Measurements from ENCODE around the gene LCA5L. TPM values are rescaled to one million over a fixed set of nuclear protein-coding genes. Genes with fewer than 3 reads are reported as not detected.

Gene LCA5L
- total and polyA plus RNA-seq, 2 of the 13 experiments (the other 11 are each of a cell fraction or from before 2014, with no cell fraction given) = 0.13 to 0.55 TPM

- TF ChIP-seq ZNF414 (CRISPR knock-in tag; IDR thresholded peaks at IDR 0.05) (peak; percentile 54), PBX3 (CRISPR knock-in tag; IDR thresholded peaks at IDR 0.05; ENCODE audit: borderline replicate concordance) (0 out of 2 replicates have a peak, but pooled peaks have one; percentile 41), JDP2 (CRISPR knock-in tag; IDR thresholded peaks at IDR 0.05; ENCODE audit: borderline replicate concordance) (no peak), MAFG (CRISPR knock-in tag; IDR thresholded peaks at IDR 0.05) (no peak), IRX3 (CRISPR knock-in tag; IDR thresholded peaks at IDR 0.05; ENCODE audit: borderline replicate concordance, low read depth) (no peak), CEBPB (IDR thresholded peaks at IDR 0.05; ENCODE audit: borderline replicate concordance, low read depth, low read length) (no peak), MBD4 (IDR thresholded peaks at IDR 0.05; ENCODE audit: borderline replicate concordance, low read length) (no peak), KIAA2018 (CRISPR knock-in tag; IDR thresholded peaks at IDR 0.05; ENCODE audit: borderline replicate concordance) (no peak), ZNF20 (CRISPR knock-in tag; IDR thresholded peaks at IDR 0.05) (no peak), FOXO1 (CRISPR knock-in tag; IDR thresholded peaks at IDR 0.05) (peak; percentile 30; the same call in 1 of the 2 replicates), ZIK1 (CRISPR knock-in tag; IDR thresholded peaks at IDR 0.05; ENCODE audit: borderline replicate concordance, low read depth) (no peak), CREM (IDR thresholded peaks at IDR 0.05) (peak; percentile 67), CREM (CRISPR knock-in tag; IDR thresholded peaks at IDR 0.05) (no peak), SP1 (IDR thresholded peaks at IDR 0.05) (no peak), SP1 (CRISPR knock-in tag; IDR thresholded peaks at IDR 0.05) (no peak; the same call in 1 of the 2 replicates), ZBTB34 (CRISPR knock-in tag; IDR thresholded peaks at IDR 0.05) (no peak)
These were observed 60.1 kb downstream of the LCA5L start (continued) for GRCh38 chr21:39385299-39386145.
